Suppressor macrophage treated with lipopolysaccharide for 1 hour (primary cell): ENCODE measurements around the gene CHST13.

Experiments used
- DNase-seq, 3 donors: peaks; one replicate each; pipeline ENCODE4 v3.0.0-alpha.2; 2020 to 2022

The CHST13 gene

DNA sequence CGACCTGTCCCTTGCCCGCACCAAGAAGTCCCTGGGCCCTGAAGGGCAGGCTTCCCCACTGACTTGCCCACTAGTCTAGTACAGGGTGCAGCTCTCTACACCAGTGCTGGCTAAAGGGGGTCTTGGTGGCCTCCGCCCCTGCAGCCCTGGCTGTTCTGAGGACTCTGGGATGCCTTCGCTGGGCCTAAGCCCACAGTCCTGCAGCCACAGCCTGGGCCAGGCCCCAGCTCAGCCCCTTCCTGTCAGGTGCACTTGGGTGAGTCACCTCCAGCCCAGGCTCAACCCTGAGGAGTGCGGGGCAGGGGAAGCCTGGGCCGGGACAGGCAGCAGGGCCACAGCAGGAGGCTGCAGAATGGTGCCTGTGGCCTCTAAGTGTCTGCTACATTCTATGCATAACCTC lies 33.8 kb downstream of the CHST13 start:
- DNase-seq = no peak

DNA sequence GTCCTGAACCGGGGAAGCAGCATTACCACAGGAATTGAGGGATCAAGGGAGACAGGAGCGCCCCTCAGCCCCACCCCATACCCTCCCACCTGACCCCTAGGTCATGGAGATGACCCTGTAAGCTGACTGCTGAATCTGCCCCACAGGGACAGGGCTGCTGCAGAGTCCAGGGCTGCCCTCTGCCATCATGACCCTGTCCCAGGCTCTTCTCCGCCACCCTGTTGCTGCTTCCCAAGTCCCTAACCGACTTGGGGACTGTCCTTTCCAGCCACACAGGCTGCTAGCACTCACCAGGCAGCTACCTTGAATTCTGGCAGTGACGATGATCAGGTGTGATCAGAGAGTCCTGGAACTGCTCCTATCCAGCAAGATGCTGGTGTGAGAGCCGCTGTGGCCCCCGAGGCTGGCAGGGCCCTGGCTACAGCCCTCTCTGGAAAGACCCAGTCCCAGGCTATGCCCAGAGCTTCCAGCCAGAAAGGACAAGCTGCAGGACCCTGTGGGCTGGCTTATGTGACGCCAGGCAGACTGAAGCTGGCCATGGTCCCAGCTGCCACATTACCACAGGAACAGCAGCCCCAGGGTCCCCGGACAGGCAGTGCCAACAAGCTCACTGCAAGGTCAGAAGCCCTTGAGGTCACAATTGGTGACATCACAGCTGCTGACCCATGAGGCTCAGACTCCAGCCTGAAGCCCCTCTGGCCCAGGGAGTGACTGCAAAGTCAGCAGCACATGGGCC lies 34.5 kb downstream of the CHST13 start, which contains the start of gene C3orf22:
TSS of gene C3orf22 (minus strand) at position 597 of the 736 bp plus-strand sequence. CDS start 5,542 bp downstream, outside the sequence.
- DNase-seq = no peak

DNA sequence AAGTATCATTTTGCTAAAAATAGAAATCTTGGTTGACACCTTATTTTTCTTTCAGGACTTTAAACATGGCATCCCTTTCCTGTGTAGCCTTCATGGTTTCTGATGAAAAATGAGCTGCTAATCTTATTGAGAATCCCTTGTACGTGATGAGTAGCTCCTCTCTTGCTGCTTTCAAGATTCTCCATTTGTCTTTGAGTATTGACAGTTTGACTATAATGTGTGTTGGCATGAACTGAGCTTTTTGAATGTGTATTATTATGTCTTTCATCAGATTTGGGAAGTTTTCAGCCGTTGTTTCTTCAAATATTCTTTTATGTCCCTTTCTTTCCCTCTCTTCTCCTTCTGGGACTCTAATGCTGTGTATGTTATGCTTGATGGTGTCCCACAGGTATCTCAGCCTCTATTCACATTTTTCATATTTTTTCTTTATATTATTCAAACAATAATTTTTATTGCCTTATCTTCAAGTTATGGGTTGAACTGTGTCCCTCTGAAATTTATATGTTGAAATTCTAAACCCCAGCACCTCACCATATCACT lies 38.9 kb downstream of the CHST13 start:
- no peak for DNase-seq

DNA sequence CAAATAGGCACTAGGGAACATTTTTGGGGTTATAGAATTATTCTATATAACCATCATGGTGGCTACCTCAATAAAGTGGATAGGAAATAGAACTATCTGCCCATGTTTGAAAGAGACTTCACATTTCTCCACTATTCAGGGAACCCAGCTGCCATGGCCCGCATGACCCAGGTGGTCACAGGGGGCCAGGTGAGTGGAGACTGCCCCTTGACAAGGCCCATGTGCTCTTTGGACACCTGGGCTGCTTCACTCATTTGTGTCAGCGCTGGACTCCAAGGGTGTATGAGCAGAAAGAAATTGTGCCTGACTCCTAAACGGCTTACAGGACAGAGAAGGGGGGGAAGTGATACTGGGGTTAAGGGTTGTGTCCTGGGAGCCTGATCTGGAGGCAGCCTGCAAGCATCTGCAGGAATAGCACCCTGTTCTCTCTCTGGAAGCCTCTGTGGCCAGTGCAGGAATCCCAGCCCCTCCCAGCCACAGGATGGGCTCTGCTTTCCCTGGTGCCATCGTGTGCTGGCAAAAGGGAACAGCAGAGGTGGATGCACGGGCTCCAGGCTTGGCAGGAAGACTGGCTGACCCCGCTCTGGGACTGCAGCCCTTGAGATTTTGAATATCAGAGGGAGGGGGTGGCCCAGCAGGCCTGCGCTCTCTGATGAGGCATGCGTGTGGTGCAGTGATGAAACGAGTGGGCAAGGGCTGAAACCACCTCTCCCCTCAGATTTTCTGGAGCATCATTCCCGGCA lies 43.9 kb downstream of the CHST13 start:
- DNase-seq = no peak

DNA sequence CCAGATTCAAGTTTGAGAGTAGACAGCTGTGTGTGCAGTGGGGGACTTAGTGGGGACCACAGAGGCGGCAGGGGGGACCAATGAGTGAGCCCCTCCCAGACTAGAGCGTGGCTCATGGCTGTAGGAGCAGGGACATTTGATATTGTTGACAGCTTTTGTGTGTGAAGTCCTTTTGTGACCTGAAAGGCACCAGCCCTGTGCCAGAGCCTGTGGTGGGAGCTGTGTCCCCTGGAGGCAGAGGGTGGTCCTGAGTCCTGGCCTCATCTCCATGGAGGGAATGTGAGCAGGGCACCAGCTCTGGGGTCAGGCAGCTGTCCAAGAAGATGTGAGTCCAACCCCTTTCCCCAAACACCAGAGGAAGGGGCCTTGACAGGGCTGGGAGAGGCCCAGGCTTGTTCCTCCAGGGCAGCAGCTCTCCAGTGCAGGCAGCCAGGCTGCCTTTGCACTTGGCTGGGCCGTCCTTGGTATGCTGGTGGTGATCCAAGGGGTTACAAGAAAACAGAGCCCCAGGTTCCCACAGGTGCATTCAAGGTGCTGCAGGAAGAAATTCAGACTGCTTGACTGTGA lies 44.9 kb downstream of the CHST13 start:
- no peak for DNase-seq

DNA sequence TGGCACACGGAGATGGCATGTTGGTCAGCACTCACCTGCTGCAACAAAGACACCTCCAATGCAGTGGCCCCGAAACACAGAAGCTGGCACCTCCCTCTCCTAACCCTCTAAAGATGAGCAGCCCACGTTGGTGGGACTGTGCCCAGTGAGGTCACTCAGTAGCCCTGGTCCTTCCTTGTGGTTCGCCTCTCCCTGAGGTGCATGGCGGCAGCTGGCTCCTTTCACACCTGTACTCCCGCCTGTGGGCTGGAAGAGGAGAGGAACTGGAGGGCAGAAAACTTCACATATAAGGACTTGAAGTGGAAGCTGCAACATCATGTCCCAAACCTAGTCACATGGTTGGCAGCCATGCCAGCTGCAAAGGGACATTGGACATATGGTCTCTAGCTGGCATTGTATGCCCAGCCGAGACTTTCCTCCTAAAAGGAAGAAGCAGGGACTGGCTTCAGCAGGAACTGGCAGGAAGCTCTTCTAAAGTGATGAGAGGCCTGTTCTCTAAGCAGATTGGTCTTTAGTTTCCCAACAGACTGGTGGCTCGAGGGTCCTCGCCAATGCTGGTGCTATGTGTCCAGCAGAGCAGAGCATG lies 45.5 kb downstream of the CHST13 start:
- no peak for DNase-seq

DNA sequence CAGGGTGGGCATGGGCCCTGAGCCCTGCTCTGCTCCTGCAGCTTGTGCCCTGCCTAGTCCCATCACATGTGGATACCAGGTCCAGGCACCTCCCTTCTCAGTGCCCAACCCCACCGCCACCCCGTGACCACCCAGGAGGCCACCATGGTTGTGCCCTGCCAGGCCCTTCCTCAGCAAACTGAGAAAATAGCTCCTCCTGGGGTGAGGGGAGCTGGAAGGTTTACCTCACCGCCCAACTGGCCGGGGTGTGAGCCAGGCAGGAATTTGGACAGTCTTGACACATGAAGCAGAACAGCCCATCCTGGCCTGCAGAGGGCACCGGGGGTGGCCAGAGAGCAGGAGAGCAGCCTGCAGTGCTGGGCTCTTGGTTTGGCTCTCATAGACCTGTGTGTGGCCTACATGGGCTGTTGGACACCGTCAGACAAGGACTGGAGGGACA lies 46.2 kb downstream of the CHST13 start:
- DNase-seq = peak in 2 of 3 donors; percentile 11 to 41

DNA sequence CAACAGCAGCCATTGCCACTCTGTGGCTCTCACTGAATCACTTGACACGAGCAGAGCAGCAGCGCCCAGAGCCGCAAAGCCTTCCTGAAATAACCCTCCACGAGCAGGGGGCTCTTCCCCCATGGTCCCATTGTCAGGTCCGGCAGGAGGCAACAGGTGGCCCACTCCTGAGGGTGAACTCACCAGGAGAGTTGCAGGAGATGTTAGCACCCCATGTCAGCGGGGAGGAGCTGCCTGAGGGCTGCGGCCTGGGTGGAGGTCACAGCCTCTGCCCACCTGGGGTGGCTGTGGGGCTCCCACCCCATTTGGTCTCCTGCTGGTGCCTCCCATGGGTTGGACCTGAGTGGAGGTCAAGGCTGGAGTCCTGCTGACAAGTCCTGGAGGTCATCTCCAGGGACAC lies 47.1 kb downstream of the CHST13 start:
- no peak for DNase-seq

DNA sequence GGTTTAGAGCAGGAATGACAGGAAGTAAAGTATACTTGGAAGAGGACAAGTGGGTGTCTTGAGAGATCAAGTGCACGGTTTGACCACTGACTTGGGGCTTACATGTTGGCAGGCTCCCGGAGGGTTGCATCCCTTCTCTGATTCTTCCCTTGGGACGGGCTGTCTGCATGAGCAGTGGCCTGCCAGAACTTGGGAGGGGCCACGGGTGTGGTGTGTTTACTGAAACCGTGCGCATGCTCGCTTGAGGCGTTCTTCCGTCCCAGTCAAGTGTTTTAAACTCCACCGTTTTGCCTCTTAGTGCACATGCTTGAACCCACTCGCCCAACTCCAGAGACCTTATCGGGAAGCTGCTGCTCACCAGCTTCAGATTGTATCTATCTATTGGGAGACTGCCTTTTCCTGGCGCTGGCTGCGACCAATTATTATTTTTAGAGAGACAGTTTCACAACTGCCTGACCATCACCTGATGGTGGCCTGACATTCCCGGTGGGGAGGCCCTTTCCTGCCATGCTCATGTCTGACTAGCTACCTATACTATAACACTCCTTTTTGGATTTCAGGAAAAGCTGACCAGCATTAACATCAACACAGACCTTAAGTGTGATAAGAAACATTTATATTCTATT lies 49.6 kb downstream of the CHST13 start:
- no peak for DNase-seq

DNA sequence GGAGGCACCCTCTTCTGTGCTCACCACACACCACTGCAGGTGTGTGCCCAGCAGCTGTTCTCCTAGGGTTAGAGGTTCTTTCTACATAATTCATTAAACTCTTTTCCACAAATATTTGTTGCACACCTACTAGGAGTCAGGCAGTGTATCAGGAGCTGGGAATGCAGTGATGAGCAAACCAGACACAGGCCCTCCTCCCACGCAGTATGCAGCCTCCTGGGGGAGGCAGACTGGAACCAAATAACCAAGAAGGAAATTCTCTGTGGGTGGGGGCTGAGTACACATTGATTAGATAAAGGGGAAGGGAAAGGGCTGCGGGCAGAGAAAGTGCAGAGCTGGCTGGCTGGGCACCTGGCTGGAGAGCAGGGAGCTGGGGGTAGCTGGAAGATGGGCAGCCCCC lies 53.3 kb downstream of the CHST13 start:
- DNase-seq = peak; percentile 43 to 69 (median 54)

DNA sequence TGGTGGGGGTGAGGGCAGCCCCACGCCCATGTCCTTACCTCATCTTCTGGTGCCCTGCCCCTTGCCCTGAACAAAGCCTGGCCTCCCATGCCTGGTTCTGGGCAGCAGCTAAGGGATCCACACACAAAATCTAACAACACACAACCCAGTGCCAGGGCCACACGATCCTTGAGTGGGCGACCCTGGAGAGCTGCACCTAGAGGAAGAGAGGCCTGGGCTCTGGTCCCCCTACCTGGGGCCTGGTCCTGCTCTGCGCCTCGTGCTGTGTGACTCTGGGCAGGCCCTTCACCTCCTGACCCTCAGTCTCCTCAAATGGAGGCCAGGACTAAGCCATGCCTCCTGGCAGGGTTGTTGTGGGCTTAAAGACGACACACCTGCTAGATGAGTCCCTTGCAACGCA lies 54.7 kb downstream of the CHST13 start:
- no peak for DNase-seq

DNA sequence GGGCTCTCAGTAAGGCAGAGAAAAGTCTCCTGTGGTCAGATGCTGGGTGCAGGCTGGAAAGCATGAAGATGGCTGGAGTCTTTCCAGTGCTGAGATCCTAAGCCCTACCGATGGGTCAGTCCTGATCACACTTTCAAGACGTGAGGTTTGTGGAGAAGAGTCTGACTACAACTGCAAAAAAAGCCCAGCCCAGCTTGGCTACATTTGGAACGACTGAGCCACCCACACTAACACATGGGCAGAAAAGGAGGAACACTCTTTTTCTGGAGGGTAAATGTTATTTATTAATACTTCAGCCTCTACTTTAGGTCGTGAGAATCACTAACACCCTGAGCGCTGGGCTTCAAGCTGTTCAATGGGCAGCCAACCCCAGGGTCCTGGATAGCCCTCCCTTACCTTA lies 56.8 kb downstream of the CHST13 start:
- peak in 2 of 3 donors; percentile 24 to 32 for DNase-seq

DNA sequence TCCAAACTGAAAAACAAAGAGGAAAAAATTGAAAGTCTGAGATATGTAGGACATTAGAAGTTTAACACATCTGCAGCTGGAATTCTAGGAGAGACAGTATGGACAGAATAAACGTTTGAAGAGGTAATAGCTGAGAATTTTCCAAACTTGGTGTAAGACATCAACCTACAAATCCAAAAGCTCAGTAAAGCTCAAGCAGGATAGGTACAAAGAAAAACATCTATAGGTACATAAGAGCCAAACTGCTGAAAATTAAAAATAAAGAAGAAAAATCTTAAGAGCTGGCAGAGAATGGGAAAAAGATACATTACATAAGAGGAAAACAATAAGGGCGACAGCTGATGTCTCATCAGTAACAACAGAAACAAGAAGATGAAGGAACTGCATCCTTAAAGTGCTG lies 57.6 kb downstream of the CHST13 start:
- peak in 2 of 3 donors; percentile 24 to 33 for DNase-seq

DNA sequence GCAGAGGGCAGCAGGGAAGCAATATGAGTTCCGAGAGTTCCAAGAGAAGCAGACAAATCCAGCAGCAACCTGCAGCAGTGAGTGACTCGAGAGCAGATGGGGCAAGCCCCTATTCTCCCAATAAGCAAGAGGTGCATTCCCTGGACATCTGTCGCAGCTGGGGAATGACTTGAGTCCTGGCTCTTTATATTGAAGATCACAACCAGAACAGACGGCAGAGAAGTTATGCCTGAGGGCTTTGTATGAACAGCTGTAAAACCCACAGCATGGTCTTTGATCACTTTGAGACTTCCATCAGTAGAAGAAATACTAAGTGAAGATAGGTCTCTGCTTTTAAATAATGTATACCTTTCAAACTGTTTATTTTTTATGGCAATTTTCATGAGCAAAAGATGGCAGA lies 58.4 kb downstream of the CHST13 start:
- peak in 1 of 3 donors; percentile 6 for DNase-seq

DNA sequence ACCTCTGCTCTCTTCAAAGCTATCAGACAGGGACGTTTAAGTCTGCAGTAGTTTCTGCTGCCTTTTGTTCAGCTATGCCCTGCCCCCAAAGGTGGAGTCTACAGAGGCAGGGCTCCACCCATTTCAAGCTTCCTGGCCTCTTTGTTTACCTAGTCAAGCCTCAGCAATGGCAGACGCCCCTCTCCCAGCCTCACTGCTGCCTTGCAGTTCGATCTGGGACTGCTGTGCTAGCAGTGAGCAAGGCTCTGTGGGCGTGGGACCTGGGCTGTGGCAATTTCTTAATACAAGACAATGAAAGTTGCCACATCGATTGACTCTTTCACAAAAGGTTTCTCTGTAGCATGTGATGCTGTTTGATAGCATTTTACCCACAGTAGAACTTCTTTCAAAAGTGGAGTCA lies 67.6 kb downstream of the CHST13 start:
- DNase-seq = peak; percentile 62 to 69 (median 64)
